HG03354 (cell line): ENCODE measurements around the gene FRS3.
A peak's percentile ranks its signal among the peaks of the same experiment; 100 is the strongest.

Source experiments
- ATAC-seq: cut with Tn5 transposase; IDR thresholded peaks from one replicate; pipeline ENCODE4 v1.9.1; 2021; ENCODE audit warnings: mild to moderate bottlenecking; ENCODE audit not compliant: unreplicated experiment, poor library complexity, severe bottlenecking

FRS3 gene

DNA sequence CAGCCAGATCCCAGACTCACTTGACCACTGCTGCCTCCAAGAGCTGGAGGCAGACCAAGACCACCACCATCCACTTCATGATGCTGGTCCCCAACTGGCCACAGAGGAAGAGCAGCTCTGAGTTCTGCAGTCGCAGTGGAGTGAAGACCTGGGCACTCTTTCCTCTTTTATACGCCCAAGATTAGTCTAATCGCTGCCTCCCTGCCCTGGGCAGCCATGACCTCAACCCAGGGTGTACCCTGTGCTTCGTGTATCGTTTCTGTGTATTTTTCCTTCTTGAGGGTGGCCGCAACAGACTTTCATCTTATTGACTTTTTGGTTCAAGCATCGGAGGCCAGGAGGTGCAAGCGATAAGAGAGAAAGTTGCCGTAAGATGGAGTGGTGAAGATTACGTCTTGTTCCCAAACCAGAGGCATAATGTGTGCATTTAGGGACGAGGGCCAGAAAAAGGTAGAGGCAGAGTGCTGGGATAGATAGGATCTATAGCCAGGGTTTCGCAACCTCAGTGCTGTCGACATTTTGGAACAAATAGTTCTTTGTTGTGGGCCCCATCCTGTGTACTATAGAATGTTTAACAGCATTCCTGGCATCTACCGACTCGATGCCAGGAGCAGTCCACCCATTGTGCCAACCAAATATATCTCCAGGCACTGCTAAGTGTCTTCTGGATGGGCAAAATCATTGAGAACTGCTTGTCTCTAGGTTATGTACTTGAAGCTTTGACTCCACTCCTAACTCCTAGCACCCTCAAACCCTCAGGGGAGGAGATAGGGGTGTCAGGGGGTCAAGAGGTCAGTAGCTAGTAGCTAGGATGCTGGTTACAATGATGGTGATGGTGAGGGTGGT, 32.2 kb downstream of the FRS3 start, which contains the start of gene PGC:
PGC (minus strand) TSS at position 142 of the 846 bp plus-strand sequence; CDS start at position 79, 63 bp downstream.
- no peak for ATAC-seq

DNA sequence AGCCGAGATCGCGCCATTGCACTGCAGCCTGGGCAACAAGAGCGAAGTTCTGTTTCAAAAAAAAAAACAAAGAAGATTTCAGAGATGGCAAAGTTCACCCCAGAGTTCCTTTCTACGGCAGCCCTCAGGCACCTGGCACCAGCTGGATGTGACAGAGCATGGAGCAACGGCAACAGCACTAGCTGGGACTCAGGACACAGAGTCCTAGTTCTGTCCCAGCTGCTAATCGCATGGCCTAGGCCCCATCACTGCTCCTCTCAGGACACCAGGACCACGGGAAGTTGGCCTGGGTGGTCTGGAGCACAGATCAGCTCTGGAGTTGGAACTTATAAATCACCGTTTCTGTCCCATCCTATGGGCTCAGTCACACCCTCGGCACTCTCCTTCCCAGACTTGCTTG, 33.6 kb downstream of the FRS3 start:
- no peak for ATAC-seq

DNA sequence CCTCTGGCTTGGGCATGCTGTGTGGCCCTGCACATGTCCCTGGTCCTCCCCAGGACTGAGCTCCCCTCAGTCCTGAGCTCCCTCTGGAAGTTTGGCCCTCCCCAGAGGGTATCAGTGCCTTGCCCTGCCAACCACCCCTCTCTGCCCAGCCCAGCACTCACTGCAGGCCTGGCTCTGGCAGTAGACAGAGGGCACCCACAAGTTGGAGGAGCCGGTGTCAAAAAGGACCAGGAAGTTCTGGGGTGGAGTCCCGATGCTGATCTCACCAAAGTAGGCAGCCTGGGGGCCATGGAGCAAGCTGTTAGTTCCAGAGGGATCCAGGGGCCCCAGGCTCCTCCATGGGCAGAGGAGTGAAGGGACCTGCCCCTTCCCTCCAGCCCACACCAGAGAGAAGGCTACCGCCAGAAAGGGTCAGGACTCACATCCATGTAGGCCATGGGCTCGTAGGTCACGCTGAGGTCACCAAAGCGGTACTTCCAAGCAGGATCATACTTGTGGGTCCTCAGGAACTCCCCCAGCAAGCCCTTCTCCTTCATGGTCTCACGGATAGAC, 35.4 kb downstream of the FRS3 start:
- no peak for ATAC-seq

DNA sequence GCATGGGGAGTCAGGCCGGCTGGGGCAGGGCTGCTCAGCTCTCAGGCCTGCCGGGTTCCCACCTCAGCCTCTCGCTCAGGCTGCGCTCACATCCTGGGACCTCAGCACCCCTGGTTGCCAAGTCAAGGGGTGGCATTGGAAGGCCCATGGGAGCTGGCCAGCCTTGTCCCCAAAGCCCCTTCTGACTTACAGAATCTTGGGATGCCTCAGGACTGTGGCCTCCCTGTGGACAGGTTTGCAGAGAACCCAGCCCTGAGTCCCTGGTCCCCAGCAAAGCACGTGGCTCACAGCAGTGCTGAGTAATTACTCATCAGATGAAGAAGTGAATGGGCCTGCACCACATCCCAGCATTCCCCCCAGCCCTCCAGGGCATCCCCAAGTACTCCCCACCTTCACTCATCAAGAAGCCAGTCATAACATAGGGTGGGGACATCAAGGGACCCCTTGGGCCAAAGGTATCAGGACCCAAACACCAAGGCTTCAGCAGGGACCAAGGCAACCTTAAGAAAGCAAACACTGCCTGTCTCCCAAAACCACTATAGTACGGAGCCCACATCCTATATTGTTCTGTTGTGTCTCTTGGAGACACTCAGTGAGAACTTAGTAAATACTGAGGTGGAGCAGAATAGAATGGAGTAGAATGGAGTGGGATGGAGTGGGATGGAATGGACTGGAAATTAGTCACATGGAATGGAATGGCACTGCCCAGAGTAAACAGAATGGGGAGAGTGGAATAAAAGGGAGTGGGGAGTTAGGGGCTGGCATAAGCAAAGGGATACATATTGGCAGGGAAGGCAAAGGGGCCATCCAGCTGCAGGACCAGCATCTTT, 36.1 kb downstream of the FRS3 start:
- no peak for ATAC-seq

DNA sequence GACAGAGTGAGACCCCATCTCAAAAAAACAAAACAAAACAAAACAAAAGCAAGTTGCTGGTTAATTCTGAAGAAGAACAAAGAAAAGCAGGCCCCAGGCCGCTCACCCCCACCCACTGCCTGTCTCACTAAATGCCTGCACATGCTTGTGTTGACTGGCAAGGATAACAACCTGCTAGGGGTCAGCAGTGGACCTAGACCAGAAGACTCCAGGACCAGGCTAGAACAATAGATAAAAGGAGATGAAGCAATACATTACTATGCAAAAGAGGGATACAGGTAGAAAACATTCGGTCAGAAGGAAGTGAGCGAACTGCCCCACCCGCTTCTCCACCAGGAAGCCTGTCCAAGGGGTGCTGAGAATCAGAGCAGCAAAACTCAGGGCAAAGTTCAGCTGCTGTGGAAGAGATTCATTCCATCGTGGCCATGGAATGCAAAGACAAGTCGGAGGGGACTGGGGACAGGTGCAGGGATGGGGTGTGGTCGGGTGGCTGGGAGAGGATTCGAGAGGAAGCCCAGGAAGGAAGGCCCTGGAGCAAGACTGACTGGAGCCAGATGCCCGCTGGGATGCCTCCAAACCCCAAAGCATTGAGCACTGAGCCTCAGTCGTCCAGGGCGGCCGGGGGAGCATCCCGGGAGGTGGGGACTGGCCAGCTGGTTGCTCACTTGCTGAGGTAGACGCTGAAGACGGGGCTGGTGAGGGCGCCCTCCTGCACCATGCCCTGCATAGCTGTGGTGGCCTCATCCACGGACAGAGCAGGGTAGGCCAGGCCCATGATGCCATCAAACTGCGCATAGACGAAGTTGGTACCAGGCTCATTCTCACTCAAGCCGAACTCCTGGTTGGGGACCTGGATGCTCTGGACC, 37.8 kb downstream of the FRS3 start:
- ATAC-seq, result no peak

DNA sequence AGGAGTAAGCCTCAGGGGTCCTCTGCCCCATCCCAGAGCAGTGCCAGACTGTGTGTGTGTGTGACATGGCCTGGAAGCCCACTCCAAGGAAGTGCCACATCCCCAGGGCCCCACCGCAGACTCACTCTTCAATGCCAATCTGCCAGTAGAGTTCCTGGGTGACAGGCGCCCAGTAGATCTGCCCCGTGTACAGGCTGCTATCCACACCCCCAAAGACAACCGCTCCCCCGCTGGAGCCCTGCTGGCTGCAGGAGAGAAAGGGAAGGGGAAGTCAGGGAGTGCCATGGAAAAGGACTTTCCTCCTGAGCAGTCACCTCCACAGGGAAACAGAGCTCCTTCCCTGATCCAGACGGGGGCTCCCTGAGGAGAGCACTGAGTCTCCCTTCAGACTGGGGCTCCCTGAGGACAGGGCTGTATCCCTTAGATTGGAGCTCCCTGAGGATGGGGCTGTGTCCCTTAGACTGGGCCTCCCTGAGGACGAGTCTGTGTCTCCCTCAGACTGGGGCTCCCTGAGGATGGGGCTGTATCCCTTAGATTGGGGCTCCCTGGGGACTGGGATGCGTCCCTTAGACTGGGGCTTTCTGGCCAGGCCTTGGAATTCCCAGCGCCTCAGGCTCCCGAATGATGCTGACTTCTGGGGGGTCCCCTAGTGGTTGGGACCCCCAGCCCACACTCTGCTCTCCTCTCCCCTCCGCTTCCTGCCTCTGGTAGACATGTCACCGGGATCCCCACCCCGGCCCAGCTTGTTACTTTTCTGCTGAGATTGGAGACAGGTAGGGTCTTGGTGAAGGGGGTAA, 39.1 kb downstream of the FRS3 start:
- ATAC-seq, result no peak

DNA sequence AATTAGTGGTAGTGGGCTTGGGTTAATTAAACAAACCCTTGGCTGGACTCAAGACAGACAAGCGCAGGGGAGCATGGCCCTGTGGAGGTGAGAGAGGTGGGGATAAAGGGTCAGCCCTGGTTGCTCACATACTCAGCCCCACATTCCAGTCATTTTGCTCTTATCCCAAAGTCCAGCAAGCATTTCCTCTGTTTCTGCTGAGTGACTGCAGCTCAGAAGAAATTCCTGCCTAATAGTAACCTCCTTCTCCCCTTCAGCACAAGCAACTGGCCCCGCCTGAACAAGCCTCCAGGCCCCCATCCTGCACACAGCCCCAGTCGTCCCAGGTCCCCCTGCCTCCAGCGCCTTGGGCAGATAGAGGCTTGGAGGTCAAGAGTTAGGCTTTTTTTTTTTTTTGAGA, 40.7 kb downstream of the FRS3 start:
- no peak for ATAC-seq

DNA sequence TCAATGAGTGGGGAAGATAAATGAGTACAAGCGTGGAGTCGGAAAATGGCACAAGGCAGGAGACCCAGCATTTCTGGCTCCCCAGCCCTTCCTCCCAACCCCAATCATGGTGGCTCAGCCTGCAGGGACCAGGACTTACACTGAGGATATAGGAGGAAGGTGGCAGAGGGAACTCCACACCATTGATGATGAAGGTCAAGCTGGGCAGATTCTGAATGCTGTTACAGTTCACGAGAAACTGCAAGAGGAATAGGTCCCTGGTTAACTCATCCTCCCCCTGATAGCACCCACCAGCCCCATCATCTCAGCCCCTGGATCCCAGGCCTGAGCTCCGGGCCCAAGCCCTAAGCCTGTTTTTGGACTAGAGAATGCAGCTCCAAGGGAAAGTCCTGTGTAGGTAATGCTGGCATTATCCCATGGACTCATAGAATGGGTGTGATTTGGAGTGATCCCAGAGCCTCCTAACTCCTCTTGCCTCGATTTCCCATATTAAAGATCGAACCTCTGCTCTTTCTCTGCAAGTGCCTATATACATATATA, 42.0 kb downstream of the FRS3 start:
- no peak for ATAC-seq

DNA sequence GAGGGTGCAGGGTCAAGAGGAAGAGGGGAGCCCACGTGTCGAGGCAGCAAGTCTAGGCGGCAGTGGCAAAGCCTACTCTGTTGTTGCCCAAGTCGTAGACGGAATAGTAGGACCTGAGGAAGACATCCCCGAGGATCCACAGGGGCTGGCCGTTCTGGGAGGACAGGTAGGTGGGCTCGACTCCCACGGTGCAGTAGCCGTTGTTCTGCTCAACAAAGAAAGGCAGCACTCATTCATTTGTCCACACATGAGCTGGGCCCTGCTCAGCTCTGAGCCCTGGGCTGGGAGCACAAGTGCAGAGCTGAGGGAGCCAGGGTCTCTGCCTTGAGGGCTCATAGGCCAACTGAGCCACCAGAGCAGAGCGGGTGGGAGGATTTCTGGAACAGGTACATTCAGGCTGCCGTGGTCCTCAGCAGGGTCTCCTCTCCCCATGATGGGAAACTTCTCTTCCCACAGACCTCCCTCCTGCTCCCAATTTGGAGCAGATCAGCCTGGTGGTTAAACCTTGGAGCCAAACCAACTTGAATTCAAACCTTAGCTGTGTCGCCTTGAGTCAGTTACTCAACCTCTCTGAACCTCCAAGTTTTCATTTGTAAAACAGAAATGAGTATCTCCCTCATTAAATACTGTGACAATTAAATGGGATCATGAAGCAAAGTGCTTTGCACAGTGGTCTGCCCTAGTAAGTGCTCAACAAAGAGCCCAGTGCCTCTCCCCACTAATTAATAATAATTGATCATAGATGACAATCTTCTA, 42.7 kb downstream of the FRS3 start:
- no peak for ATAC-seq

DNA sequence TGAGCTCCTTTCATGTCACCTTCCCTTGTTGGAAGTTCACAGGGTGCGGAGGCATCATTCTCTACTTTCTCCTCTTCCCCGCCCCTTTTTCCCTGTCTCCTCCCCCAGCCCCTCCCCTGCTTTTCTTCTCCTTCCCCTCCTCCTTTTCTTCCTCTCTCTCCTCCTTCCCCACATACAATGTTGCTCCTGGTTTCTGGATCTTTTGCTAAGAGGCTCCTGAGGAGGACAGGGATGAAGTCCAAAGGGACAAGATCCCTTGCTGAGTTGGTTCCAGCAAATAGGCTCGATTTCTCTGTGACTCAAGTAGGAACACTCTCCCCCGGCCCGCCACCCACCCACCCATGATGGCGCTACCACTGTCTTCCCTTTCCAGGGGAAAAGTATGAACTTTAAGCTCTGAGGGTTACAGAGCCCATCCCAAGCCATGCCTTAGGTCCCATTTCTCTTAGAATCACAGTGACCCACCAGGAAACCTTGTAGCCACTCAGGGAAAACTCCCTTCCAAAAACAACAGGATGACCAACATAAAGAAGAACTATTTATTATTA, 43.4 kb downstream of the FRS3 start:
- no peak for ATAC-seq

DNA sequence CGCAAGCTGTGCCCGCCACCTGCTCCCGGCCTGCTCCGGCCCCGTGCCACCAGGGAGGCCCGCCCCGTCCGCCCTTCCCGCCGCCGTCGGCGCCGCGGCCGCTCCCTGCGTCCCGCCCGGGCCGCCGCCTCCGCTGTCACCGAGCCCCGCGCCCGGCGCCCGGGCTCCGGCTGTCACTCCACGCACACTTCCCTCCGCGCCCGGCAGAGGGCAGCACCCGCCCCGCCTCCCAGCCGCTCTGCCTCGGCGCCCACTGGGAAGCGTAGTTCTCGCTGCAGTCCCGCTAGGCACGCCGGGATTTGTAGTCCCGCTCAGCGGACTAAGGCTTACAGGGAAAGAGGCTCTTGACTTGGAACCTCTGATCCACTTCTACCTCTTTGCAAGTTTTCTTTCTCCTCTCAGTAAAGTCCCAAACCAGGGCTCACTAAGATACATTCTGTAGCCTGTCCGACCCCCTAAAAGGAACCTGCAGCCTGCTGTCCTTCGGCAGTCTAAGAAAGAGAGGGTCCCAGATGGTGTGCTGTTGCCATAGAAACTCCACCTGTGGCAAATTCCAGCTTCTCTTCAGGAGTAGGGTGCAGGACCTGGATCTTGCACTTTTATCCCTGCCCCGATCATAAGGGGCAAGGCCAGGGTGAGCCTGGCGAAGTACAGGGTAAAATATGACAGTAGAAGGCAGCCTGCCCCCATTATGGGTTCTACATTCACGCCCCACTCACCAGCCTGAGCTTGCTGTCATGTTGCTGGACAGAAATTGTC, 44.1 kb downstream of the FRS3 start, which contains the start of gene TFEB:
TFEB (minus strand) TSS at position 182 of the 759 bp plus-strand sequence. CDS start 44,395 bp downstream, outside the sequence.
- ATAC-seq, result peak; percentile 55

DNA sequence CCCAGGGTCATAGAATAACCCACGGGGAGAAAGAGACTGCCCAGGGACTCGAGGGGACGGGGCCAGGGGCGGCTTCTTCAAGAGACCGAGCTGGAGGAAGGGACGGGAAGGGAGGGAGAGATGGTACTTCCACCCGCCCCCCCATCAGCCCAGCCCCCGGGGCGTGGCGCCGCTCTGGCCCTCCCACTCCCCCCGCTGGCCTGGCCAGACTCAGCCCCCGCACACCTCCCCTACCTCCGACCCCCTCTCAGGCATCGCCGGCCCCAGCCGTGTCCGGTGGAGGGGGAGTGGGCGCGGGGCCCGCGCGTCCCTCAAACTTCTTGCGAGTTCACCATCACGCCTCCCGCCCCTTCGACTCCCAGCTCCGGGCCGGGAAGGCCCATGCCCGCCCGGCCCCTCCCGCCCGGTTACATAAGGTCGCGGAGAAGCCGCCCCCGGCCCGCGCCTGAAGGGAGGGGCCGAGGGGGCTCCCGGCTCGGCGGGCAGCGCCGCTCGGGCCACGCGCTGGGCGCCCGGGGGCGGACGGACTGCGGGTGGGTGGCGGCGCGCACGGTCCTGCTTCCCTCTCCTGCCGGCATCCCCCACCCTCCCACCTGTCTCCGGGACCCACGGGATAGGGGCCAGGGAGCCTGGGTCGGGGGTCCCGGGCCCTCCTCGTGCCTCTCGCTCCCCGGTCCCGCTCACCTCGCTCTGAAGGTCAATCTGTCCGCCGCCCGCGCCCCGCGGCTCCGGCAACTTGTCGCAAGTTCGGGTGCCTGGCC, 44.9 kb downstream of the FRS3 start:
- ATAC-seq, result peak; percentile 25

DNA sequence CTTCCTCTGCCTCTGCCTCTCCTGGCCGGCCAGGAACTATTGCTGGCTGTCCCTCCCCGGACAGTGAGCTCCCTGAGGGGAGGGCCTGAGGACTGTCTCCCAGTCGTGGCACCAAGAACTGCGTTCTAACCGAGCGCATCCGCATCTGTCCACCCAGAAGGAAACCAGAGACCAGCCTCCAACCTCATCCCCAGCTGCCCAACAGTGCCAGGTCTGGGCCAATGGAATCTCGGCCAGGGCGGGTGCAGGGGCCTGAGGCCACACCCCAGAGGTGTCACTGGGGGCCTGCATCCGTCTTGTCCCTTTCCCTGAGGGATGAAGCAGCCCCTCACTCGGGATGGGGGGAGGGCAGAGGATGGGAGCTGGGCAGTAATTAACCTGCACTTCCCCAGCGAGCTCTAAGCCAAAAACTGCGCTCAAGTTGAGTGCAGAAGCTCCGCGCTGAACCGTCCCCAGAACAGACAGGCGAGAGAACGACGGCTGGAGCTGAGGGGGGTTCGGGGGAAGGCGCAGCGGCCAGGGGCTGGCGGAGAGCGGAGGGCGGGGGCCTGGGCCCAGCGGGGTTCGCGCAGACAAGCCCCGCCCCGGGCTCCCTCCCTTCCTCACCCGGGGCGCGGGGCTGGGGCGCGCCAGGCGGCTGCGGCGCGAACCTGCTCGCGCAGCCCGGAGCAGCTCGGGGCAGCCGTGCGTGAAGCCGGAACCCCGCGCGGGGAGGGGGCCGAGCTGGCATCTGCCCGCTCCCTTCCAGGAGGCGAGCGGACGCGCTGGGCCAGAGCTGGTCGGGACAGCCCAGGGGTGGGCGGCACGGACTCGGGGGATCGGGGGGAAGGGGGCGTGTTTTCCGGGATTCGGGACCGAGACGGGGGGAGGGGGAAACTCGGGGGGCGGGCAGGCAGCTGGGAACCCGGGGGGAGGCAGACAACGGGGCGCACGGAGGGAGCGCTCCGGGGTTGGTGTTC, 45.7 kb downstream of the FRS3 start:
- ATAC-seq, result peak; percentile 53

DNA sequence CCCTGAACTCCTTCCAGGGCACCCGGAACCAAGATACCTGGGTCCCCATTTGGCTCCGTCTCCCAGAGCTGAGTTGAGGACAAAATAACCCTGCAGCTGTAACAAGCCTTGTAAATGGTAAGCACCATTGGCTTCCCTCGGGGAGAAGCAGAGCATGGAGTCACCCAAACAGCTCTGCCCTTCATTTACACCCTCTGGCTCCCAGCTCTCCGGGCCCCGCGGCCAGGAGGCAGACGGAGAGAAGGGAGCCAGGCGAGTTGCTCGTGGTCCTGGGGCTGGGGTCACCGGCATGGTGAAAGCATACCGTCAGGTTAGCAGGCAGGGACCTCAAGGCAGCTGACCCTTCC, 46.4 kb downstream of the FRS3 start:
- ATAC-seq, result no peak
